CD4-positive, alpha-beta T cell treated with Interleukin-4 for 4 hours (primary cell): ENCODE results near the gene RTTN.
"Not testable (repeated sequence)": the region's sequence is repeated elsewhere in the genome, so short reads cannot be mapped to it uniquely, and the experiment has no call there.

Experiments used
- DNase-seq: peaks from one replicate; pipeline ENCODE4 v3.0.0-alpha.2; 2020

RTTN gene

GRCh38 chr18:70151614-70152013 is 53.9 kb downstream of the RTTN start:
- no peak for DNase-seq

GRCh38 chr18:70149616-70150301 is 55.7 kb downstream of the RTTN start:
- no peak for DNase-seq

GRCh38 chr18:70149156-70149555 is 56.3 kb downstream of the RTTN start:
- no peak for DNase-seq

GRCh38 chr18:70148039-70148938 is 57.2 kb downstream of the RTTN start:
- DNase-seq = no peak

GRCh38 chr18:70146174-70146573 is 59.3 kb downstream of the RTTN start:
- DNase-seq = no peak

- no peak for DNase-seq
Measured at GRCh38 chr18:70142001-70142400, 63.5 kb downstream of the RTTN start.

GRCh38 chr18:70139138-70139537 is 66.3 kb downstream of the RTTN start:
- no peak for DNase-seq

- DNase-seq = no peak
Measured at GRCh38 chr18:70135604-70136003, 69.9 kb downstream of the RTTN start.

GRCh38 chr18:70132999-70133398 is 72.5 kb downstream of the RTTN start:
- no peak for DNase-seq

- DNase-seq = no peak
Measured at GRCh38 chr18:70128271-70128670, 77.2 kb downstream of the RTTN start.

- DNase-seq = no peak
Measured at GRCh38 chr18:70127359-70127758, 78.1 kb downstream of the RTTN start.

- DNase-seq = no peak
Measured at GRCh38 chr18:70126832-70127231, 78.7 kb downstream of the RTTN start.

- DNase-seq = no peak
Measured at GRCh38 chr18:70124139-70124538, 81.3 kb downstream of the RTTN start.

- DNase-seq = no peak
Measured at GRCh38 chr18:70121842-70122241, 83.6 kb downstream of the RTTN start.

- DNase-seq = no peak
Measured at GRCh38 chr18:70116949-70117348, 88.5 kb downstream of the RTTN start.

- DNase-seq = no peak
Measured at GRCh38 chr18:70113511-70113910, 92.0 kb downstream of the RTTN start.

GRCh38 chr18:70110678-70111077 is 94.8 kb downstream of the RTTN start:
- DNase-seq = no peak

- DNase-seq = no peak
Measured at GRCh38 chr18:70107091-70107490, 98.4 kb downstream of the RTTN start.

- not testable (repeated sequence) for DNase-seq
Measured at GRCh38 chr18:70102854-70103253, 102.6 kb downstream of the RTTN start.

GRCh38 chr18:70089858-70090257 is 115.6 kb downstream of the RTTN start:
- no peak for DNase-seq

- no peak for DNase-seq
Measured at GRCh38 chr18:70086085-70086484, 119.4 kb downstream of the RTTN start.

GRCh38 chr18:70085641-70086040 is 119.8 kb downstream of the RTTN start:
- DNase-seq = no peak

GRCh38 chr18:70082430-70082829 is 123.1 kb downstream of the RTTN start:
- DNase-seq = no peak

GRCh38 chr18:70078106-70078505 is 127.4 kb downstream of the RTTN start:
- DNase-seq = no peak
